ENCODE data around the gene ANKRD23.
"Not testable (repeated sequence)": the region's sequence is repeated elsewhere in the genome, so short reads cannot be mapped to it uniquely, and the experiment has no call there.

Gene ANKRD23

GRCh38 chr2:96805946-96806345 lies 37.9 kb downstream of the ANKRD23 start:
- H3K4me1 ChIP-seq (ENCODE audit: control insufficient read depth, insufficient read depth, low read length); H3K9me3 ChIP-seq (ENCODE audit: control insufficient read depth, low read length); H3K4me3 ChIP-seq (ENCODE audit: insufficient read depth, low read depth, low read length); H3K27me3 ChIP-seq (ENCODE audit: control insufficient read depth, insufficient read depth, low read length, poor library complexity, severe bottlenecking); H3K27ac ChIP-seq (ENCODE audit: insufficient read depth, low read depth, low read length, poor library complexity, severe bottlenecking): not testable (repeated sequence)
- 95 to 97% methylated on average over 6 to 12 of the region's 20 CpGs for WGBS, 2 experiments
- H3K36me3 ChIP-seq (ENCODE audit: control insufficient read depth, insufficient read depth, low read length): peaks cover 22% of the 10 kb centered on the region

GRCh38 chr2:96804986-96805385 lies 38.8 kb downstream of the ANKRD23 start:
- Histone ChIP-seq H3K36me3 (ENCODE audit: control insufficient read depth, insufficient read depth, low read length) (peaks cover 19% of the 10 kb centered on the region), H3K4me1 (ENCODE audit: control insufficient read depth, insufficient read depth, low read length) (no peaks in the 10 kb centered on the region), H3K27me3 (ENCODE audit: control insufficient read depth, insufficient read depth, low read length, poor library complexity, severe bottlenecking) (no peaks in the 10 kb centered on the region), H3K9me3 (ENCODE audit: control insufficient read depth, low read length) (no peaks in the 10 kb centered on the region), H3K27ac (ENCODE audit: insufficient read depth, low read depth, low read length, poor library complexity, severe bottlenecking) (no peak overlapping the region), H3K4me3 (ENCODE audit: insufficient read depth, low read depth, low read length) (no peak overlapping the region)

GRCh38 chr2:96802721-96803120 lies 41.1 kb downstream of the ANKRD23 start:
- H3K36me3 ChIP-seq (ENCODE audit: control insufficient read depth, insufficient read depth, low read length): peaks cover 10% of the 10 kb centered on the region
- no peak overlapping the region for H3K27ac ChIP-seq (ENCODE audit: insufficient read depth, low read depth, low read length, poor library complexity, severe bottlenecking)
- WGBS, 2 experiments: 95 to 96% methylated on average over 7 of the region's 7 CpGs
- no peaks in the 10 kb centered on the region for H3K27me3 ChIP-seq (ENCODE audit: control insufficient read depth, insufficient read depth, low read length, poor library complexity, severe bottlenecking)
- H3K4me3 ChIP-seq (ENCODE audit: insufficient read depth, low read depth, low read length): no peak overlapping the region
- H3K9me3 ChIP-seq (ENCODE audit: control insufficient read depth, low read length): no peaks in the 10 kb centered on the region
- no peaks in the 10 kb centered on the region for H3K4me1 ChIP-seq (ENCODE audit: control insufficient read depth, insufficient read depth, low read length)

GRCh38 chr2:96801786-96802595 lies 41.8 kb downstream of the ANKRD23 start:
- WGBS, 2 experiments: 93% methylated on average over 10 of the region's 10 CpGs
- H3K27ac ChIP-seq (ENCODE audit: insufficient read depth, low read depth, low read length, poor library complexity, severe bottlenecking): no peak overlapping the region

GRCh38 chr2:96801005-96801785 lies 42.6 kb downstream of the ANKRD23 start:
- Histone ChIP-seq H3K36me3 (ENCODE audit: control insufficient read depth, insufficient read depth, low read length) (peaks cover 10% of the 10 kb centered on the region), H3K4me3 (ENCODE audit: insufficient read depth, low read depth, low read length) (no peak overlapping the region), H3K9me3 (ENCODE audit: control insufficient read depth, low read length) (no peaks in the 10 kb centered on the region), H3K27ac (ENCODE audit: insufficient read depth, low read depth, low read length, poor library complexity, severe bottlenecking) (peak overlapping the region; percentile 69), H3K27me3 (ENCODE audit: control insufficient read depth, insufficient read depth, low read length, poor library complexity, severe bottlenecking) (no peaks in the 10 kb centered on the region), H3K4me1 (ENCODE audit: control insufficient read depth, insufficient read depth, low read length) (no peaks in the 10 kb centered on the region)
- 64 to 71% methylated on average over 15 of the region's 15 CpGs for WGBS, 2 experiments

More at GRCh38 chr2:96801786-96802595, 41.8 kb downstream of the ANKRD23 start:
- Histone ChIP-seq H3K4me1 (ENCODE audit: control insufficient read depth, insufficient read depth, low read length) (no peaks in the 10 kb centered on the region), H3K27me3 (ENCODE audit: control insufficient read depth, insufficient read depth, low read length, poor library complexity, severe bottlenecking) (no peaks in the 10 kb centered on the region), H3K4me3 (ENCODE audit: insufficient read depth, low read depth, low read length) (no peak overlapping the region), H3K36me3 (ENCODE audit: control insufficient read depth, insufficient read depth, low read length) (peaks cover 10% of the 10 kb centered on the region), H3K9me3 (ENCODE audit: control insufficient read depth, low read length) (no peaks in the 10 kb centered on the region)

- no peak overlapping the region for H3K27ac ChIP-seq (ENCODE audit: insufficient read depth, low read depth, low read length, poor library complexity, severe bottlenecking)
- H3K4me1 ChIP-seq (ENCODE audit: control insufficient read depth, insufficient read depth, low read length): no peaks in the 10 kb centered on the region
- 91 to 94% methylated on average over 27 of the region's 27 CpGs for WGBS, 2 experiments
- peaks cover 10% of the 10 kb centered on the region for H3K36me3 ChIP-seq (ENCODE audit: control insufficient read depth, insufficient read depth, low read length)
- H3K4me3 ChIP-seq (ENCODE audit: insufficient read depth, low read depth, low read length): no peak overlapping the region
- H3K27me3 ChIP-seq (ENCODE audit: control insufficient read depth, insufficient read depth, low read length, poor library complexity, severe bottlenecking): no peaks in the 10 kb centered on the region
- H3K9me3 ChIP-seq (ENCODE audit: control insufficient read depth, low read length): no peaks in the 10 kb centered on the region
Observed at GRCh38 chr2:96800061-96801004, 43.5 kb downstream of the ANKRD23 start.

- Histone ChIP-seq H3K36me3 (ENCODE audit: control insufficient read depth, insufficient read depth, low read length) (peaks cover 10% of the 10 kb centered on the region), H3K27me3 (ENCODE audit: control insufficient read depth, insufficient read depth, low read length, poor library complexity, severe bottlenecking) (no peaks in the 10 kb centered on the region), H3K9me3 (ENCODE audit: control insufficient read depth, low read length) (no peaks in the 10 kb centered on the region), H3K4me1 (ENCODE audit: control insufficient read depth, insufficient read depth, low read length) (no peaks in the 10 kb centered on the region), H3K27ac (ENCODE audit: insufficient read depth, low read depth, low read length, poor library complexity, severe bottlenecking) (no peak overlapping the region), H3K4me3 (ENCODE audit: insufficient read depth, low read depth, low read length) (no peak overlapping the region)
- WGBS, 2 experiments: 93 to 95% methylated on average over 8 of the region's 8 CpGs
Observed at GRCh38 chr2:96799623-96799935, 44.2 kb downstream of the ANKRD23 start.

GRCh38 chr2:96798733-96799622 lies 44.8 kb downstream of the ANKRD23 start:
- no peaks in the 10 kb centered on the region for H3K27me3 ChIP-seq (ENCODE audit: control insufficient read depth, insufficient read depth, low read length, poor library complexity, severe bottlenecking)
- no peaks in the 10 kb centered on the region for H3K4me1 ChIP-seq (ENCODE audit: control insufficient read depth, insufficient read depth, low read length)
- WGBS, 2 experiments: 91 to 92% methylated on average over 23 of the region's 23 CpGs
- H3K4me3 ChIP-seq (ENCODE audit: insufficient read depth, low read depth, low read length): no peak overlapping the region
- H3K9me3 ChIP-seq (ENCODE audit: control insufficient read depth, low read length): no peaks in the 10 kb centered on the region
- no peak overlapping the region for H3K27ac ChIP-seq (ENCODE audit: insufficient read depth, low read depth, low read length, poor library complexity, severe bottlenecking)
- peaks cover 10% of the 10 kb centered on the region for H3K36me3 ChIP-seq (ENCODE audit: control insufficient read depth, insufficient read depth, low read length)

GRCh38 chr2:96797066-96797625 lies 46.7 kb downstream of the ANKRD23 start:
- H3K27me3 ChIP-seq (ENCODE audit: control insufficient read depth, insufficient read depth, low read length, poor library complexity, severe bottlenecking): no peaks in the 10 kb centered on the region
- 95 to 96% methylated on average over 23 of the region's 23 CpGs for WGBS, 2 experiments
- peaks cover 8% of the 10 kb centered on the region for H3K36me3 ChIP-seq (ENCODE audit: control insufficient read depth, insufficient read depth, low read length)
- H3K4me3 ChIP-seq (ENCODE audit: insufficient read depth, low read depth, low read length): no peak overlapping the region
- H3K4me1 ChIP-seq (ENCODE audit: control insufficient read depth, insufficient read depth, low read length): no peaks in the 10 kb centered on the region
- H3K9me3 ChIP-seq (ENCODE audit: control insufficient read depth, low read length): no peaks in the 10 kb centered on the region
- no peak overlapping the region for H3K27ac ChIP-seq (ENCODE audit: insufficient read depth, low read depth, low read length, poor library complexity, severe bottlenecking)
